ENCODE results near the gene ADAM29. TPM values are rescaled to one million over a fixed set of nuclear protein-coding genes. Genes with fewer than 3 reads are reported as not detected.

The ADAM29 gene
- total and polyA plus RNA-seq, 3 donors from 2014 or later, result 19.9 to 100 (median 31.4) TPM

DNA sequence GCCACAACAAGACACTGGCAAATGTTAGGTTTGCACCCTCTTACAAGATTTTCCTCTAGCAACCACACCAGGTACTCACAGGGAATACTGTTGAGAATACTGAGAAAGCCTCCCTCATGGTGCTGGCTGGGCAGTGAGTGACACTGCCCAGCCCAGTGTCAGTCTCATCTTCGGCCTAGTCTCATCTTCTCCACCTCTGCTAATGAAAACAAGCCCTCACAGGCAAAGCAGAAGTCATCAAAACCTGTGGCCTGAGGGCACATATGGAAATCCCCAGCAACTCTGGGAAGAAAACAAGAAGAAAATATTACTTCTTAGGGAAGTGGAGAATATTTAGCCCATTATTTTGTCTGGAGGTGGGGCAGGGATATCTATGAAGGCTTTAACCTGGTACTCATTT is 7.9 kb upstream of the ADAM29 start:
- intact Hi-C loops (cut with DNase I; ENCODE audit: low total_unique reads), result no loop called here
- no peak for DNase-seq
- Histone ChIP-seq H3K4me3 (no peak overlapping the region), H3K36me3 (ENCODE audit: low read depth, missing control alignments) (no peaks in the 10 kb centered on the region), H3K9me3 (no peaks in the 10 kb centered on the region), H3K4me1 (no peaks in the 10 kb centered on the region), H3K27ac (no peak overlapping the region), H3K27me3 (no peaks in the 10 kb centered on the region)
- TF ChIP-seq, protein P1, sequence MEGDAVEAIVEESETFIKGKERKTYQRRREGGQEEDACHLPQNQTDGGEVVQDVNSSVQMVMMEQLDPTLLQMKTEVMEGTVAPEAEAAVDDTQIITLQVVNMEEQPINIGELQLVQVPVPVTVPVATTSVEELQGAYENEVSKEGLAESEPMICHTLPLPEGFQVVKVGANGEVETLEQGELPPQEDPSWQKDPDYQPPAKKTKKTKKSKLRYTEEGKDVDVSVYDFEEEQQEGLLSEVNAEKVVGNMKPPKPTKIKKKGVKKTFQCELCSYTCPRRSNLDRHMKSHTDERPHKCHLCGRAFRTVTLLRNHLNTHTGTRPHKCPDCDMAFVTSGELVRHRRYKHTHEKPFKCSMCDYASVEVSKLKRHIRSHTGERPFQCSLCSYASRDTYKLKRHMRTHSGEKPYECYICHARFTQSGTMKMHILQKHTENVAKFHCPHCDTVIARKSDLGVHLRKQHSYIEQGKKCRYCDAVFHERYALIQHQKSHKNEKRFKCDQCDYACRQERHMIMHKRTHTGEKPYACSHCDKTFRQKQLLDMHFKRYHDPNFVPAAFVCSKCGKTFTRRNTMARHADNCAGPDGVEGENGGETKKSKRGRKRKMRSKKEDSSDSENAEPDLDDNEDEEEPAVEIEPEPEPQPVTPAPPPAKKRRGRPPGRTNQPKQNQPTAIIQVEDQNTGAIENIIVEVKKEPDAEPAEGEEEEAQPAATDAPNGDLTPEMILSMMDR (IDR thresholded peaks at IDR 0.05), result no peak
- no peak for TF ChIP-seq POLR2A (IDR thresholded peaks at IDR 0.05)
- WGBS, 2 donors, result 81 to 83% methylated on average over 1 of the region's 1 CpG

DNA sequence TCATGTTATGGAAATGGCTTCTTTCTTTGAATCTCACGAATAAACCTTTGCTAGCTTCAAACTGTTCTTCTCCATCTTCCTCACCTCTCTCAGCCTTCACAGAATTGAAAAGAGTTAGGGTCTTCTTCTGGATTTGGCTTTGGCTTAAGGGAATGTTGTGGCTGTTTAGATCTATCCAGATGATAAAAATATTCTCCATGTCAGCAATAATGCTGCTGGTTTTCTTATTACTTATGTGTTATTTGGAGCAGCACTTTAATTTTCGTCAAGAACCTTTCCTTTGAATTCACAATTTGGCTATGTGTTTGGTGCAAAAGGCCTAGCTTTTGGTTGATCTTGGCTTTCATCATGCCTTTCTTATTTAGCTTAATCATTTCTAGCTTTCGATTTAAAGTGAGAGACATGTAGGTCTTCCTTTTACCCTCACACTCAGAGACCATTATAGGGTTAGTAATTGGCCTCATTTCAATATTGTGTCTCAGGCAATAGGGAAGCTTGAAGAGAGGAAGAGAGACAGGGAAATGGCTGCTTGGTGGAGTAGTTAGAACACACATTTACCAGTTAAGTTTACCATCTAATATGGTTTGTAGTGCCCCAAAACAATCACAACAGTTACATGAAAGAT is 5.1 kb upstream of the ADAM29 start:
- DNase-seq, result no peak
- no peak for TF ChIP-seq POLR2A (IDR thresholded peaks at IDR 0.05)
- TF ChIP-seq, protein P1 (IDR thresholded peaks at IDR 0.05), result no peak
- Histone ChIP-seq H3K4me3 (no peak overlapping the region), H3K36me3 (ENCODE audit: low read depth, missing control alignments) (no peaks in the 10 kb centered on the region), H3K27me3 (no peaks in the 10 kb centered on the region), H3K27ac (no peak overlapping the region), H3K9me3 (no peaks in the 10 kb centered on the region), H3K4me1 (no peaks in the 10 kb centered on the region)
- intact Hi-C loops (cut with DNase I; ENCODE audit: low total_unique reads), result no loop called here
- WGBS, 2 donors, result 78 to 85% methylated on average over 3 of the region's 3 CpGs

DNA sequence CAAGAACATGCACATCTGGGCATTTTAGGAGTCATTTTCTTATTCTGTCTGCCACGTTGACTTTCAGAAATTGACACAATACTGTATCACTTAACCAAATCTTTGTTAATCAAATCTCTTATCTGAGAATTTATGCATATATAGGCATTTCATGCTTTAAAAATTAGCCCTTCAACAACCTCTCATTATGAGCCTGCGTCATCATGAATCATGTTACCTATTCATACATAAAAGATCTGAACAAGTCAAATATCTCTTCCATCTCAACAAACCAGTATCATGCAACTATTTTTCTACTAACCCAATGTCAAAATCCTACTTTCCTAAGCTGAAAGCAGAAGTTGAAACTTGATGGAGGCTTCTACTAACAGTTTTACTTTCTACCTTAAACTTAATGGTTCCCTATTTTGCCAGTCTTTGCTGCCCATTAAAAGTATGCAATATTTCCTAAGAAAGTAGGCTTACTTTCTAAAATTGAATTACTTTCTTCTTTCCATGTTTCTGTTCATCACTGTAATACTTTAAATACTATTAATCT is 1.8 kb downstream of the ADAM29 start:
- 85 to 96% methylated on average over 2 of the region's 2 CpGs for WGBS, 2 donors

DNA sequence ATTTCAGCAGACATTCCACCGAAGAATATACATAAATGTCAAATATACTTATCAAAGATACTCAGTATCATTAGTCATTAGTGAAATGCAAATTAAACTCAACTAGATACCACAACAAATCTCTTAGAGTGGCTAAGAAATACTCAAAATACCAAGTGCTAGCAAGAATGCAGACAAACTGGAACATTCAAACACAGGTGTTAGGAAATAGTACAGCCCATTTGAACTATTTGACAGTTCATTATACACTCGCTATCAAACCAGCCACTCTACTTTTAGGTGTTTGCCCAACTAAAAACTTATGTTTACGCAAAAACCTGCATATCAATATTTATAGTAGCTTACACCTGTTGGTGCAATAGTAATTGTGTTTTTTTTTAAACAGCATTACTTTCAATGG is 8.8 kb downstream of the ADAM29 start:
- WGBS, 2 donors, result 92 to 97% methylated on average over 3 of the region's 3 CpGs
- TF ChIP-seq POLR2A (IDR thresholded peaks at IDR 0.05), result no peak
- TF ChIP-seq, protein P1 (IDR thresholded peaks at IDR 0.05), result no peak
- Histone ChIP-seq H3K4me3 (no peak overlapping the region), H3K27me3 (no peaks in the 10 kb centered on the region), H3K9me3 (no peaks in the 10 kb centered on the region), H3K27ac (no peak overlapping the region), H3K36me3 (ENCODE audit: low read depth, missing control alignments) (no peaks in the 10 kb centered on the region), H3K4me1 (no peaks in the 10 kb centered on the region)
- no peak for DNase-seq
- intact Hi-C loops (cut with DNase I; ENCODE audit: low total_unique reads), result no loop called here

More for the DNA sequence above, 1.8 kb downstream of the ADAM29 start:
- Histone ChIP-seq H3K4me1 (no peaks in the 10 kb centered on the region), H3K27me3 (no peaks in the 10 kb centered on the region), H3K9me3 (no peaks in the 10 kb centered on the region), H3K36me3 (ENCODE audit: low read depth, missing control alignments) (no peaks in the 10 kb centered on the region), H3K4me3 (no peak overlapping the region), H3K27ac (no peak overlapping the region)
- TF ChIP-seq, protein P1 (IDR thresholded peaks at IDR 0.05), result no peak
- TF ChIP-seq POLR2A (IDR thresholded peaks at IDR 0.05), result no peak
- intact Hi-C loops (cut with DNase I; ENCODE audit: low total_unique reads), result no loop called here
- DNase-seq, result no peak

DNA sequence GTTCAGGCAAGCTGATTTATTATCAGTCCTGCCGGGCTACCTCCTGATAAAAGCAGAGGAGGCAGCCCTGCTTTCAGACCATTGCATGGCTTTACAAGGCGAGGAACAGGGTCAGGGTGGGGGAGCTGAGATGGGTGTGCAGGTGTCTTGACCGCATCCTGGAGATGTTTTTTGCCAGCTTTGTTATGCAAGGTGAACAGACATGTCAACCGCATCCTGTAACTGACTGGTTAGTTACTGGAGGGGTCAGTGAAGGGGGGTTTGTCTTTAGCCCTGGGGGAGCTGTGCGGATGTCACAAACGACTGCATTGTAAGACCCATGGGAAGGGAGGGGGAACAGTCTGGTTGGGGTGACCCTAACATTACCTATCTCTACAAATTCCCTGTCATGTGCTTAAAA is 10.0 kb downstream of the ADAM29 start:
- Histone ChIP-seq H3K36me3 (ENCODE audit: low read depth, missing control alignments) (no peaks in the 10 kb centered on the region), H3K9me3 (no peaks in the 10 kb centered on the region), H3K4me1 (no peaks in the 10 kb centered on the region), H3K27ac (no peak overlapping the region), H3K4me3 (no peak overlapping the region), H3K27me3 (no peaks in the 10 kb centered on the region)
- 73 to 74% methylated on average over 6 of the region's 6 CpGs for WGBS, 2 donors
- intact Hi-C loops (cut with DNase I; ENCODE audit: low total_unique reads), result no loop called here
- DNase-seq, result no peak
- TF ChIP-seq POLR2A (IDR thresholded peaks at IDR 0.05), result no peak
- TF ChIP-seq, protein P1 (IDR thresholded peaks at IDR 0.05), result no peak

Data from testis (tissue), 3 donors.